GM10248 (cell line): ENCODE results near the gene KLK12.

Experiments used
- CTCF ChIA-PET: fragments of 300-600 bp; sonication (Branson Sonifier 250); formaldehyde crosslinking; extraction: SDS; loops from one replicate; lab custom pipeline; 2021; ENCODE audit warnings: antibody characterized with exemption; lab: Yijun Ruan, JAX
- POLR2A ChIA-PET: fragments of 350-650 bp; sonication (Branson Sonifier 250); formaldehyde crosslinking; extraction: SDS; loops from one replicate; lab custom pipeline; 2020; ENCODE audit warnings: antibody characterized with exemption; lab: Yijun Ruan, JAX
- DNase-seq: peaks from one replicate; pipeline ENCODE4 v3.0.0; 2012; ENCODE audit errors: extremely low spot score
- TF ChIP-seq, protein P1 (sequence below): IDR thresholded peaks from 2 replicates; pipeline ENCODE4 v1.5.1; 2012; ENCODE audit warnings: mild to moderate bottlenecking, low read depth; ENCODE audit errors: extremely low read depth, missing control alignments, control extremely low read depth

The KLK12 gene

DNA sequence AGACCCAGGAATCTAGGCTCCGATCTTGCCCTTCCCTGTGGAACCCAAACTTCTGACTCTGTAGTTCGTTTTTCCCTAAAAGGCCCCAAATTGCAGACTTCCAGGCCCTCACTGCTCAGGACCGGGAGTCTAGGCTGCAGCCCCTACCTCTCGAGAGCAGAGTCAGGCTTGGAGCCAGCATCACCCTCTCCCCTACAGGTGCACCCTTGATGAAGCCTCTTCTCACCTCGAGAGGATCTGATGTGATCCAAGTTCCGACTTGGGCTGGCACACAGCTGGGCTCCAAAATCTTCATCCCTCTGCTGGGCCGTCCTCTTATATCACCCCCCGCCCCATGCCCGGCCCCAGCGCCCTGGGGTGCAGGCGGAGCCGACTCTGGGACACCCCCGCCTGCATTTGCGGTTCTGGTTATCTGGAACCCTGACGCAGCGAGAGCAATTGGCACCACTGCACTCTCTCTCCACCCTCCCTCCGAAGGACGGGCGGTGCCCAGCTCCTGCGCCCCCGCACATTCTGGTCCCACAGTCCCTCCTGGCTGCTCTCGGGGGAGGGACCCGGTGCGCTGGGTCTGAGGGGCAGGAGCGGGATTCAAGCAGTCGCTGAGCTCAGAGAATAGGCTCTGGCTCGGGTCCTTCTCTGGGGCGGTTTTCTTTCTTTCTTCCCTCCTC is 51.0 kb downstream of the KLK12 start, which contains the start of gene KLK7:
TSS of gene KLK7 (minus strand) at position 293 of the 668 bp plus-strand sequence. CDS start 1,518 bp downstream, outside the sequence.
- POLR2A ChIA-PET: no interaction called here
- CTCF ChIA-PET: no interaction called here
- no peak for DNase-seq
- TF ChIP-seq, protein P1, sequence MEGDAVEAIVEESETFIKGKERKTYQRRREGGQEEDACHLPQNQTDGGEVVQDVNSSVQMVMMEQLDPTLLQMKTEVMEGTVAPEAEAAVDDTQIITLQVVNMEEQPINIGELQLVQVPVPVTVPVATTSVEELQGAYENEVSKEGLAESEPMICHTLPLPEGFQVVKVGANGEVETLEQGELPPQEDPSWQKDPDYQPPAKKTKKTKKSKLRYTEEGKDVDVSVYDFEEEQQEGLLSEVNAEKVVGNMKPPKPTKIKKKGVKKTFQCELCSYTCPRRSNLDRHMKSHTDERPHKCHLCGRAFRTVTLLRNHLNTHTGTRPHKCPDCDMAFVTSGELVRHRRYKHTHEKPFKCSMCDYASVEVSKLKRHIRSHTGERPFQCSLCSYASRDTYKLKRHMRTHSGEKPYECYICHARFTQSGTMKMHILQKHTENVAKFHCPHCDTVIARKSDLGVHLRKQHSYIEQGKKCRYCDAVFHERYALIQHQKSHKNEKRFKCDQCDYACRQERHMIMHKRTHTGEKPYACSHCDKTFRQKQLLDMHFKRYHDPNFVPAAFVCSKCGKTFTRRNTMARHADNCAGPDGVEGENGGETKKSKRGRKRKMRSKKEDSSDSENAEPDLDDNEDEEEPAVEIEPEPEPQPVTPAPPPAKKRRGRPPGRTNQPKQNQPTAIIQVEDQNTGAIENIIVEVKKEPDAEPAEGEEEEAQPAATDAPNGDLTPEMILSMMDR: no peak

DNA sequence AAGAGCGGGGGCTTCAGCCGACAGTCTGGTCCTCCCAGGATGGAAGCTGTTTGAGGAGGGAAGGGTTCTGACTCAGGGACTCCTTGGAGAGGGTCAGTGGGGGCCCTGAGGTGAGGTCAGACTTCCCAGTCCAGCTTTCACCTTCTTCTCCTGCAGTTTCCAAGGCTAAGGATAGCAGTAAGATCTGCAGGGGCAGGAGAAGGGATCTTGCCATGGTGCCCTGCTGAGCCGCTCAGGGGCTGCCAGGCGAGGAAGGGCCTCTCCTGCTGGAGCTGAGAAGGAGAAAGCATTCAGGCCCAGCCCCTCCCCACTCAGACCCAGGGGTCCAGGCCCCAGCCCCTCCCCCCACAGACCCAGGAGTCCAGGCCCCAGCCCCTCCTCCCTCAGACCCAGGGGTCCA is 52.6 kb downstream of the KLK12 start:
- TF ChIP-seq, protein P1: no peak
- ChIA-PET CTCF (no interaction called here), POLR2A (no interaction called here)
- no peak for DNase-seq

DNA sequence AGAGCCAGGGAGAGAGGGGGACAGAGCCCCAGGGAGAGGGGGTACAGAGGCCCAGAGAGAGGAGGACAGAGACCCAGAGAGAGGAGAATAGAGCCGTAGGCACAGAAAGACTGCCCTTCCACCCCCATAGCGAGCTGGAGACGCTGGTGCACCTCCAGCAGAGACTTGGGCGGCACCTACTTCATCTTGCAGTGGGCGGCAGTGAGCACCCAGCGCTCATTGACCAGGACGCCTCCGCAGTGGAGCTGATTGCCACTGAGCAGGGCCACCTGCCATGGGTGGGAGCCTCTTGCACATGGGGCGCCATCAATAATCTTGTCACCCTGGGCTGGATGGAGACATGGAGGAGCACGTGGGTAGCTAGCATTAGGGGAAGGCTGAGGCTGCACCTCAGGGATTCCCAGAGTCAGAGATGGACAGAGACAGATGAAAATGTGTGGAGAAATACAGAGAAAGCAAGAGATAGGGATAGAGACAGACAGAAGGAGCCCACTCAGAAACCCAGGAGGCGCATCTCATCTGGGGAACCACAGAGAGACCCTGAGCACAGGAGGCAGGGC is 53.1 kb downstream of the KLK12 start:
- TF ChIP-seq, protein P1: no peak
- no peak for DNase-seq
- CTCF ChIA-PET: no interaction called here
- POLR2A ChIA-PET: no interaction called here

DNA sequence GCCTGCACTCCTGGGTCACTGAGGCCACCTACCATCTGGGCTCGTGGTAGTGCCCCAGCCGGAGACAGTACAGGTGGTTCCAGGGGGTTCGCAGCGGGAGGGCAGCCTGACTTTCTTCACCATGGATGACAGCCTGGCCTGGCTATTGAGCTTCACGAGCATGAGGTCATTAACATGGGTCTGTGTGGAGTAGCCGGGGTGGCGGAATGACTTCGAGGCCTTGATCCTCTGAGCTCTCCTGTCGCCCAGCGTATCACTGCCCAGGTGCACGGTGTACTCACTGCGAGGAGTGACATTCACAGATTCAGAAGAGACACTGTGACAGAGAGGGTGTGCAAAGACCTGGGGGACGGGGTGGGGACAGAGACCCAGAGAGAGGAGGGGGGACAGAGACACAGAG is 54.6 kb downstream of the KLK12 start:
- CTCF ChIA-PET: no interaction called here
- POLR2A ChIA-PET: no interaction called here
- TF ChIP-seq, protein P1: no peak
- DNase-seq: no peak

DNA sequence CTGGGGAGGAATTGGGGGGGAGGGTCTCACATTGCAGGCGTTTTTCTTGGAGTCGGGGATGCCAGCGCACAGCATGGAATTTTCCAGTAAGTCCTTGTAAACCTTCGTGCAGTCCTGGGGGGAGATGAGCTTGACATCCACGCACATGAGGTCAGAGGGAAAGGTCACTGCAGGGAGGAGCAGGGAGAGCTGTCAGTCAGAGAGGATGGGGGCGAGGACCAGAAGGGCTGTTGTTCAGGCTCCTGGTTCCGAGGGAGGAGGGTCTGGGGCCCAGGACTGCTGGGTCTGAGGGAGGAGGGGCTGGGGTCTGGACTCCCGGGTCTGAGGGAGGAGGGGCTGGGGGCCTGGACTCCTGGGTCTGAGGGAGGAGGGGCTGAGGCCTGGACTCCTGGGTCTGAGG is 55.0 kb downstream of the KLK12 start:
- POLR2A ChIA-PET: no interaction called here
- TF ChIP-seq, protein P1: no peak
- CTCF ChIA-PET: no interaction called here
- no peak for DNase-seq
